GM21390 (cell line): ENCODE results near the gene HSPBP1.
"Not testable (repeated sequence)": the region's sequence is repeated elsewhere in the genome, so short reads cannot be mapped to it uniquely, and the experiment has no call there.

Source experiments
- ATAC-seq: cut with Tn5 transposase; IDR thresholded peaks from one replicate; pipeline ENCODE4 v1.9.1; 2021; ENCODE audit not compliant: unreplicated experiment

Gene HSPBP1

GRCh38 chr19:55241143-55241934, 38.6 kb downstream of the HSPBP1 start:
- no peak for ATAC-seq

- no peak for ATAC-seq
Measured at GRCh38 chr19:55240713-55241020, 39.2 kb downstream of the HSPBP1 start.

GRCh38 chr19:55239004-55239403, 40.9 kb downstream of the HSPBP1 start:
- ATAC-seq: no peak

- ATAC-seq: no peak
Measured at GRCh38 chr19:55238030-55238429, 41.9 kb downstream of the HSPBP1 start.

GRCh38 chr19:55232986-55233385, 46.9 kb downstream of the HSPBP1 start:
- ATAC-seq: no peak

- ATAC-seq: no peak
Measured at GRCh38 chr19:55232286-55232602, 47.7 kb downstream of the HSPBP1 start.

GRCh38 chr19:55231391-55232285, 48.3 kb downstream of the HSPBP1 start:
- ATAC-seq: no peak

- no peak for ATAC-seq
Measured at GRCh38 chr19:55230780-55231179, 49.1 kb downstream of the HSPBP1 start.

- ATAC-seq: no peak
Measured at GRCh38 chr19:55230329-55230728, 49.6 kb downstream of the HSPBP1 start.

- no peak for ATAC-seq
Measured at GRCh38 chr19:55229789-55230182, 50.1 kb downstream of the HSPBP1 start.

- no peak for ATAC-seq
Measured at GRCh38 chr19:55229145-55229788, 50.6 kb downstream of the HSPBP1 start.

- ATAC-seq: no peak
Measured at GRCh38 chr19:55228403-55229031, 51.4 kb downstream of the HSPBP1 start, which contains the start of gene TMEM86B. Gene TMEM86B, minus strand, starts transcription at chr19:55228763. Its CDS starts 22 bp downstream, at chr19:55228741.

GRCh38 chr19:55228015-55228391, 51.9 kb downstream of the HSPBP1 start:
- ATAC-seq: no peak

GRCh38 chr19:55227241-55228014, 52.5 kb downstream of the HSPBP1 start:
- no peak for ATAC-seq

GRCh38 chr19:55226788-55227187, 53.1 kb downstream of the HSPBP1 start:
- ATAC-seq: no peak

GRCh38 chr19:55226273-55226672, 53.6 kb downstream of the HSPBP1 start:
- no peak for ATAC-seq

GRCh38 chr19:55225415-55225958, 54.4 kb downstream of the HSPBP1 start:
- no peak for ATAC-seq

GRCh38 chr19:55224679-55225414, 55.1 kb downstream of the HSPBP1 start:
- ATAC-seq: not testable (repeated sequence)

GRCh38 chr19:55224038-55224665, 55.8 kb downstream of the HSPBP1 start:
- ATAC-seq: no peak
